Measurements from ENCODE around the gene ADGRE2.
"Not testable (repeated sequence)": the region's sequence is repeated elsewhere in the genome, so short reads cannot be mapped to it uniquely, and the experiment has no call there.

The ADGRE2 gene

DNA sequence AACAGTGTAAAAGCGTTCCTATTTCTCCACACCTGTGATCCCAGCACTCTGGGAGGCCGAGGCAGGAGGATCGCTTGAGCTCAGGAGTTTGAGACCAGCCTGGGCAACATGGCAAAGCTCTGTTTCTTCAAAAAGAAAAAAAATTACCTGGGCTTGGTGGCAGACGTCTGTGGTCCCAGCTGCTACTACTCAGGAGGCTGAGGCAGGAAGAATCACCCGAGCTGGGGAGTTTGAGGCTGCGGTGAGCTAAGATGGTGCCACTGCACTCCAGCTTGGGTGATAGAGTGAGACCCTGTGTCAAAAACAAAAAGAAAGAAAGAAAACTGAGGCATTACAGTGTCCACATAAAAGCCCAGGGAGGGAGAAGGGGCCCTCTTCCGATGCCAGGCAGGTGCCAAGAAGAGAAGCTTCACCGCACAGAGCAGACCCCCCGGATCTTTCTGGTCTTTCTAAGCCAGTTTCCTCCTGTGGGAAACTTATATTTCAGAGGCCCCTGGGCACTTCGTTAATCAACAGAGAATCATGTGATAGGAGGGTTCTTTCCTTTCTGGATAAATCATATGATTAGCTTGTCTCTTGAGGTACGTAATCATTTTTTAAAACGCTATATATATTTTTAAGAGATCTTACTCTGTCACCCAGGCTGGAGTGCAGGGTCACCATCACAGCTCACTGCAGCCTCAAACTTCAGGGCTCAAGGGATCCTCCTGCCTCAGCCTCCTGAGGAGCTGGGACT is at the start of gene ADGRE2:
Gene ADGRE2, minus strand, starts transcription at position 451 of the 736 bp plus-strand sequence. CDS start 1,804 bp downstream, outside the sequence.
- DNase-seq, result not testable (repeated sequence)

DNA sequence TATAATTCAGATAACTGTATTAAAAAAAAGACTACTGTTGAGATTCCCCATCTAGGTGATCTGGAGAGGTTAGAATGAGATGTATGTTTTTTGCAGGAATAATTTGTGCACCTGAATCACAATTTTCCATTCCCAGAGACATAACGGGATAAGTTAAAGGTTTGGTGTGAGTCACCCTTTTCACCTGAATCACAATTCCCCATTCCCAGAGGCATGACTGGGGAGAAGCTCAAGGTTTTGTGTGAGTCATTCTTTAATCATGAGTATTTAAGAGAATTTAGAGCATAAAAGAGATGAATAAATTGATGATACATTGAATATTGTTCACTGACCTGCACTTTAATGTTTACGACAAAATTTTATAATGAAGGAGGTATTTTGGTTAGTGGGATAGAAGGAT is 47.6 kb upstream of the ADGRE2 start:
- no peak for DNase-seq

DNA sequence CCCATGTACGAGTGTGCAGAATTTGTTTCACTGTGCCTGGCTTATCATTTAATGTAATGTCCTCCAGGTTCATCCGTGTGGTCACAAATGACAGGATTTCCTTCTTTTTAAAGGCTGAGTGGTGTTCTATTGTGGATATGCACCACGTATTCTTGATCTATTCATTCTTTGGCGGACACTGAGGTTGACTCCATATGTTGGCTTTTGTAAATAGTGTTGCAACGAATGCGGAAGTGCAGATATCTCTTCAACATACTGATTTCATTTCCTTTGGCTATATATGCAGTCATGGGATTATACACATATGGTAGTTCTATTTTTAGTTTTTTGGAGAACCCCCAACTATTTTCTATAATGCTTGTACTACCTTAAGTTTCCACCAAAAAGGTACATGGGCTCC is 43.6 kb upstream of the ADGRE2 start:
- DNase-seq, result no peak

DNA sequence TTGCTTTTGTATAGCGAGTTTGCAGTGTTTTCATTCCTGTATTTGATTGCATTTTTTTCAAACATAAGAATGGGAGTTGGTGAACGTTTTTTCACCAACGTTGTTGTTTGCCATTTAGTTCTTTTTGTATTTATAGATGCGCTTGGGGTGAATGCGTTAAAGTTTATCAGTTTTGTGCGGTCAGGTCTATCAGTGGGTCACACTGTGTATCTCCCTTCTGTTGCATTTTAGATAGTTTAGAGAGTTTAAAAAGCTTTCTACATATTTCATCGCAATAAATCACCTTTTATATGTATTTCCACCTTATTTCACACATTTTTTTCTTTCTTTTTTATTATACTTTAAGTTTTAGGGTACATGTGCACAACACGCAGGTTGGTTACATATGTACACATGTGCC is 40.2 kb upstream of the ADGRE2 start:
- no peak for DNase-seq

DNA sequence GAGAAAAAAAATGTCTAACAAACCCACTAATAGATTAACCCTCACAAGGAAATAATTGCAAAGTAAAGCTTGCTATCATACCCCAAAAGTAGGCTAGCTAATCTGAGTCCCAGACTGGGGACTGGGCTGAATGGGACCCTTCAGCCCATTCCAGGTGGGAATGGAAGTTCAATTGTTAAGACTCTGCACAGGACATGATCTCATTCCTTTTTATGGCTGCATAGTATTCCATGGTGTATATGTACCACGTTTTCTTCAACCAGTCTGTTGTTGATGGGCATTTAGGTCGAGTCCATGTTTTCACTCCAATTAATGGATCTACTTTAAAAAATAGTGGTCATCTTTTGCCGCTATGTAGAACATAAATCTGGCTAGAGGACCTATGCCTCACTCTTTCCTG is 38.7 kb upstream of the ADGRE2 start:
- DNase-seq, result no peak

DNA sequence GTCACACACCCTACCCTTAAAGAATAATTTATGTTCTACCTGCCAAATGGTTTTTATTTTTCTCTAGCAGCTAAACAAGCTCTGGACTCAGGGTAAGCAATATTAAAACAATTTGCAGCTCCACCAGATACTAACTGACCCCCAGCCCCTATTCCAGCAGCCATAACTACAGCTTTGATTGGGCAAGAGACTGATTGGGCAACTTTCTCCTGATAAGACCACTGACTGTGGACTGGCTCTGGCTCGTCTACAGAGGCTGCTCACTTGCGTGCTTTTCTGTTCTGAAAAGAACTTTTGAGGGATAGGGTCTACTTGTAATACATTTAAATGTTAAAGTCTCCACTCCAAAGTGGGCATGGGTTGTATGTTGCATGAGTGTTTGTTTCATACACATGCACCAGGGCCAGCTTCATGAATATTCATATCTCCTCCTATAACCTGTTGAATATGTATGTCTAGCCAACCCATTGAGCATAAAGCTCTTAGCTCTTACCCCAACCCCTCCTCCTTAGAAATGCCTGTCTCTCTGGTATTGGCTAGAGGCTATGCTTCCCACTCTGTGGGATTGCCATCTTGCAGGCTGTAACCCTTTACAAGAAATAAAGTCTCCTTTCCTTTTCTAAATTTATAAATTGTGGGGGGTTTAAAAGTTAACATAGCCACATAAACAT is 36.8 kb upstream of the ADGRE2 start:
- no peak for DNase-seq

DNA sequence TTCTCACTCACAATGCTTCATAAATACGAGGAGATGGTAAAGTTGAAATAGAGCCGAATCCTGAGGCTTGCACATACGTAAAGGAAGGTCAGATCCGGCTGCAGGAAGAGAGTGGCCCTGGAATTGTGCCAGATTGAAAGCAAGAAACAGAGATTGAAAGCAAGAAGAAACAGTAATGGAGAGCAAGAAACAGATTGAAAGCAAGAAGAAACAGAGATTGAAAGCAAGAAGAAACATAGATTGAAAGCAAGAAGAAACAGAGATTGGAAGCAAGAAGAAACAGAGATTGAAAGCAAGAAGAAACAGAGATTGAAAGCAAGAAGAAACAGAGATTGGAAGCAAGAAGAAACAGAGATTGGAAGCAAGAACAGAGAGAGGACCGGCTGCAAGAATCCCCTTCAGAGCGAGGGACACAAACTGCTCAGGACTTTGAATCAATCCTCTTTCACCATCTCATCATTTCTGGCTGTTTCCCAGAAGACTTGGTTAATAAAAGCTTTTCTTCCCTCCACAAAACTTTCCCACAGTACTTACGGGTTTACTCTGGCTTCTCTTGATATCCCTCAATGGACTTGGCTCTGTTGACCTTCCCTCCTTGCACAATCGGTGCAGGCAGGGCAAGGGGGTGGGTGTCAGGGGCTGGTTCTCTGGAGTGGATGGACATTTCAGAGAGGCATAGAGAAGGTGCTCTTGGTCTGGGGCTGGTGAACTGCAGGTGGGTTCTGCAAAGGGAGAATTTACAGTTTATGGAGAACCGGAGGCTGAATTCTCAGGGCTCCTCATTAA is 31.1 kb upstream of the ADGRE2 start:
- no peak for DNase-seq

DNA sequence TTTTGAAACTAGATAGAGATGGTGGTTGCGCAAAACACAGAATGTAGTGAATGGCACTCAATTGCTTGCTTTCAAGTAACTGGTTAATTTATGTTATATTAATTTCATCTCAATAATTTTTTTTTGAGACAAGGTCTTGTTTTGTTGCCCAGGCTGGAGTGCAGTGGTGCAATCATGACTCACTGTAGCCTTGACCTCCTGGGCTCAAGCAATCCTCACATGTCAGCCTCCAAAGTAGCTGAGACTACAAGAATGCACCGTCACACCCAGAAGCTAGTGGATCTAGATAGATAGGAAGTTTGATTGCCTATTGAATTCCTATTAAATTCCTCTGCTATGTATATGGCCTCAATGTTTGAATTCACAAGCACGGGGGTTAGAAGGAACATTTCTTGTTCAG is 26.4 kb upstream of the ADGRE2 start:
- DNase-seq, result no peak

DNA sequence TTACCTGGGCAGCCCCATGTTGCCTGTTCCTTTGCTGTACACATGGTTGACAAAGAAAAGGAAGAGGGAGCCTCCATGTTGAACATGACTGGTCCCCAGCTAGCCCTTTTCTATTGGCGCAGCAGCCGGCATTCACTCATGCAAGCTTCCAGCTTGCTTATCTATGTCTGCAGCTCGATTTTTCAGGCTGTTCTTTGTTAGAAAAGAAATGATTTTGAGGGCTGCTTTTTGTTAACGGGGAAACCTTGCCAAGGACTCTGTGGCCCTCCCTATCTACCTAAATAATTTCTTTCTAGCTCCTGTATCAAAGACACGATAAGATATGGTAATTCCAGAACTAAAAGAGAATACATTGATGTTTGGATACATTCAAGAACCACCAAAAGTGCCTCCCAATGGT is 20.4 kb upstream of the ADGRE2 start:
- no peak for DNase-seq

DNA sequence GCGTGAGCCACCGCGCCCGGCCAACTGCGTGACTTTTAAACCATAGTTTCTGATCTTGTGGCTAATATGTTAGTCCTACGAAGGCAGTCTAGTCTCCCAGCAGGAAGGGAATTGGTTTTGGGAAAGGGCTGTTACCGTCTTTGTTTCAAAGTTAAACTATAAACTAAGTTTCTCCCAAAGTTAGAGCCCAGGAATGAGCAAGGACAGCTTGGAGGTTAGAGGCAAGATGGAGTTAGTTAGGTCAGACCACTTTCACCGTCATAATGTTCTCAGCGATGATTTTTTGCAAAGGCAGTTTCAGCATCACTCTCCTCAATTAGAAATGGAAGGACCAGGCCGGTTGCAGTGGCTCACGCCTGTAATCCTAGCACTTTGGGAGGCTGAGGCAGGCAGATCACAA is 17.7 kb upstream of the ADGRE2 start:
- no peak for DNase-seq

DNA sequence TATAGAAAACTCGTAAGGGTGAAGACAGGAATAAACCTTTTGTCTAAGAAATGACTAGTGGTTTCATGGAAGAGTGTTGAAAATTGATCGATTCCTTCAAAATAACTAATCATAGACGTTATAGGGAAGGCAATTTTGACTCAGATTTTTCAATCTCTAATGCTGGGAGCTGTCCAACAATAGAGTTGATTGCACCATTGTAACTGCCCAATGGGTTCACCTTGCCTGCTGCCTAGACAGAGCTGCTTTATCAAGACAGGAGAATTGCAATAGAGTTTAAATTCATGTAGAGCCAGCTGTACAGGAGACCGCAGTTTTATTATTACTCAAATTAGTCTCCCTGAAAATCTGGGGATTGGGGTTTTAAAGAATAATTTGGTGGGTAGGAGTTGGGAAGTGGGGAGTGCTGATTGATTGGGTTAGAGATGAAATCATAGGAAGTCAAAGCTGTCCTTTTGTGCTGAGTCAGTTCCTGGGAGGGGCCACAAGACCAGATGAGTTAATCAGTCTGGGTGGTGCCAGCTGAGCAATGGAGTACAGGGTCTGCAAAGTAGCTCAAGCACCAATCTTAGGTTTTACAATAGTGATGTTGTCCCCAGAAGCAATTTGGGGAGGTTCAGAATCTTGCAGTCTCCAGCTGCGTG is 16.8 kb upstream of the ADGRE2 start:
- no peak for DNase-seq

DNA sequence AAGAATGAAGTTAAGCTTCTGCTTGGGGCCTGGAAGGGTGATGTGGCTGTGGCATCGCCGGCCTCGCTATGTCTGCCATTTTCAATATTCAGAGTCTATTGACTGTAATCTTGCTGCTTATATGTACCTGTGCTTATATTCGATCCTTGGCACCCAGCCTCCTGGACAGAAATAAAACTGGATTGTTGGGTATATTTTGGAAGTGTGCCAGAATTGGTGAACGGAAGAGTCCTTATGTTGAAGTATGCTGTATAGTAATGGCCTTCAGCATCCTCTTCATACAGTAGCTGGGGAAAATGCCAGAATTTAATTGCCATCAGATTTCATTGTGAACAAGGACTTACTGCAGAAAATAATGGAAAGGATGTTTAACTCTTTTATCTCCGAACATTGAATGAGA is 13.9 kb upstream of the ADGRE2 start:
- not testable (repeated sequence) for DNase-seq

DNA sequence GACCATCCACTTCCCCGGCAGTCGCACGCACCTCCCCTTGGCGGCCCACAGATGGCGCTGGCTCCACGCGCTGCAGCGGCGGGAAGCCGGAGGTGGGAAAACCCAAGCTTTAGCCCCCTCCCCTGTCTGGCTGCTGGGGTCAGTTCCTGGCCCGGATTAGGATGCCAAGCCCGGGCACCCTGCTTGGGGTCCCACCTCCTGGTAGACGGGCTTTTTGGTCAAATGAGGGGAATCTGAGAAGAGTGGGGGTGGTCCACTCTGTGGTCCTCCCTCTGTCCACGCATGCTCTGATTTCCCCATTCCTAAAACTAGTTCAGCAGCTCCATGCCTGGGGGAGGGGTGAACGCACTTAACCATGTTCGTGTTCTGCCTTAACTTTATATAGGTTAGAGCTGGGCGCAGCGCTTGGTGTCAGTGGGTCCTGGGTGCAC is 8.1 kb upstream of the ADGRE2 start:
- DNase-seq, result peak; percentile 22

DNA sequence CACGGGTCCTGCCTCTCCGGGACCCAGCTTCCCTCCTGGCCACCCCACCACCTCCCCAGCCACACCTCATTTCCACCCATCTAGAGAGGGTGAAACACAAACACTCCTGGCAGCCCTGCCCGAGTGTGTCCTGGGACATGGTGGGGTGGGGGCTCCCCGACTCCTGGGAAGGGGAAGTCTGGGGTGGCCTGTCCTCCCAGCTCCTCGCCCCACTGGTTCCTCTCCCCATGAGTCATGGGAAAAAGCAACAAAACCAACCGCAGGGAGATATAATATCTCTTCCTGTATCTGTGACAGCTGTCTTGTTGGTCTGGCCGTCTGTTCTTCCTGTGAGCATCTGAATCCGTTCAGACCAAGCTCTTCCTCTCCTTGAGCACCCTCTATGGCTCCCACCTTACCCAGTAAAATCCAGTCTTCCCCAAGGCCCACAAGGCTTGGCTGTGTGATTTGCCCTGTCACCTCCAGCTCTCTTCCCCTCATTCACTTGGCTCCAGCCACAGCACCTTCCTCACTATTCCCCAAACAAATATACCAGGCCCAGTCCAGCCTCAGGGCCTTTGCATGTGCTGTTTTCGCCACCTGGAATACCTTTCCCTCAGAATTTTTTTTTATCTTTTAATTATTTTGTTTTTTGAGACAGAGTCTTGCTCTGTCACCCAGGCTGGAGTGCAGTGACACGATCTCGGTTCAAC is 6.9 kb upstream of the ADGRE2 start:
- DNase-seq, result not testable (repeated sequence)

DNA sequence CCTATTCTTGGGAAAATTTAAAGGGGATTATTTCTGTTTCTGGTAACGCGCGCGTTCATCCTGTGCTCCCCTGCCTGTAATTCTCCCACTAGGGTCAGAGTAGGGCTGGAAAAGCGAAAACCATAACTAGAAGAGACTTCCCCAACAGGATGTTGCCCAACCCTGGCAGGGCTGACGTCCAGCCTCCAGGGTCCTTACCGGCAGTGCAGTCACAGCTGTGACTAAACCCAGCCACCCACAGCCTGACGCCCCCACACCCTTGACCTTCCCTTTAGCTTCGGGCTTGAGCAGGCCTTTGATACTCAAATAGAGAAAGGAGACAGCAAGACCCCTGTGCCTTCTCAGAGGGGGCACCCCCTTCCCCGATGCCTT is 6.4 kb upstream of the ADGRE2 start:
- DNase-seq, result not testable (repeated sequence)

DNA sequence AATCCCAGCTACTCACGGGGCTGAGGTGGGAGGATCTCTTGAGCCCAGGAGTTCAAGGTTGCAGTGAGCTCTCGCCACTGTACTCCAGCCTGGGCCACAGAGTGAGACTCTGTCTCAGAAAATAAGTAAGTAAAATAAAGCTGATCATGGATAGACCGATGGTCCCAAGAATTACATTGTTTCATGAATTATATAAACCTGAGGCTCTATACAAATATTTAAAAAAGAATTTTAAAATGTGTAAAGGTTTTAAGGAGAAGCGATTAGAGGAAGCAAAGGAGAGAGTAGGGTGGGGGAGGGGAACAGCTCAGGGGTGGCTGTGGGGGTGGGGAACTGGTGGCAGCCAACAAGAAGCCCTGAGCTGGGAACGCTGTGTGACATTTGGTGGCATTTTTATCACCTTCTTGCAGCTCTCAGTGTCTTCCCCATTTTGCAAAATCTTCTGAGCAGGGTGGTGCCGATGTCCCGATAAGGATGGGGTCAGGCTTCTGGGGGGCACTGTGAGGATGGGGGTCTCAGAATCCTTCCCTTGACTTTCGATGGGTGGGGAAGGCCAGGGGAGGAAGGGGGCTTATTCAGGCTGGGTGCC is 5.1 kb upstream of the ADGRE2 start:
- not testable (repeated sequence) for DNase-seq

DNA sequence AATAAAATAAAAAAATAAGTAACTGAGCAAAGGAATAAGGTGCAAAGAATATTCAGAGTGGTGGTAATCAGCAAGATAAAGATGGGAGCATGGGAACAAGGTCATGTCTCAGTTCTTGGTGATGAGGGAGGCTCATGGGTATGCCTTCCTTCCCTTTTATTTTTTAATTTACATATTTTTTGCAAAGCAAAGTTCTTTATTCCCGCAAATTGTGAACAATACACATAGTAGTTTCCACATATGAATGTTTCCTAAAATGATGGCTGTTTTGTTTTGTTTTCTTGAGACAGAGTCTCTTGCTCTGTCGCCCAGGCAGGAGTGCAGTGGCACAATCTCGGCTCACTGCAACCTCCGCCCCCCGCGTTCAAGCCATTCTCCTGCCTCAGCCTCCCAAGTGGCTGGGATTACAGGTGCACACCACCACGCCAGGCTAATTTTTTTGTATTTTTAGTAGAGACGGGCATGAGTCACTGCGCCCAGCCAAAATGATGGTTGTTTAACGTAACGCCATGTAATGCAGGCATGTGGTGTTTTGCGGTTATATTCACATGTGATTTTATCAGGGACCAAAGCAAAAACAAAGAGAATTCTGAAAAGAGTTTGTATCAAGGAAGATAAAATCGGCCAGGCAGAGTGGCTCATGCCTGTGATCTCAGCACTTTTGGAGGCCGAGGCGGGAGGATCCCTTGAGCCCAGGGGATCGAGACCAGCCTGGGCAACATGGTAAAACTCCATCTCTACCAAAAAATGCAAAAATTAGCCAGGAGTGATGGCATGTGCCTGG is 4.5 kb upstream of the ADGRE2 start:
- no peak for DNase-seq

DNA sequence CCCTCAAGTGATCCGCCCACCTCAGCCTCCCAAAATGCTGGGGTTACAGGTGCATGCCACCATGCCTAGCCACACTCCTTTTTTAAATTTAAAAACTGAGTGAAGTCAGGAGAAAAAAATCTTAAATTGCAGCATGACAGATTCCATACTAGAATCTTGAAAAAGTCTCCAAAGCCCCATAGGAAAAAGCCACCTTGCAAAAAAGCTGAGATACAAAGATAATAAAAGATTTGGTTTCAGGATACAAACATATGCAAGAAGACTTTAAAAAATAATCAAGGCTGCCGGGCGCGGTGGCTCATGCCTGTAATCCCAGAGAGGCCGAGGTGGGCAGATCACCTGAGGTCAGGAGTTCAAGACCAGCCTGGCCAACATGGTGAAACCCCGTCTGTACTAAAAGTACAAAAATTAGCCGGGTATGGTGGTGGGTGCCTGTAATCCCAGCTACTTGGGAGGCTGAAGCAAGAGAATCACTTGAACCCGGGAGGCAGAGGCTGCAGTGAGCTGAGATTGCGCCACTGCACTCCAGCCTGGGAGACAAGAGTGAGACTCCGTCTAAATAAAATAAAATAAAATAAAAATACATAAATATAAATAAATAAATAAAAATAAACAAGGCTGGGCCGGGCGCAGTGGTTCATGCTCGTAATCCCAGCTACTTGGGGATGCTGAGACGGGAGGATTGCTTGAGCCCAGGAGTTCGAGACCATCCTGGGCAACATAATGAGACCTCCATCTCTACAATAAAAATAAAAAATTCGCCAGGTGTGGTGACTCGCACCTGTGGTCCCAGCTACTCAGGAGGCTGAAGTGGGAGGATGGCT is 3.6 kb upstream of the ADGRE2 start:
- not testable (repeated sequence) for DNase-seq

DNA sequence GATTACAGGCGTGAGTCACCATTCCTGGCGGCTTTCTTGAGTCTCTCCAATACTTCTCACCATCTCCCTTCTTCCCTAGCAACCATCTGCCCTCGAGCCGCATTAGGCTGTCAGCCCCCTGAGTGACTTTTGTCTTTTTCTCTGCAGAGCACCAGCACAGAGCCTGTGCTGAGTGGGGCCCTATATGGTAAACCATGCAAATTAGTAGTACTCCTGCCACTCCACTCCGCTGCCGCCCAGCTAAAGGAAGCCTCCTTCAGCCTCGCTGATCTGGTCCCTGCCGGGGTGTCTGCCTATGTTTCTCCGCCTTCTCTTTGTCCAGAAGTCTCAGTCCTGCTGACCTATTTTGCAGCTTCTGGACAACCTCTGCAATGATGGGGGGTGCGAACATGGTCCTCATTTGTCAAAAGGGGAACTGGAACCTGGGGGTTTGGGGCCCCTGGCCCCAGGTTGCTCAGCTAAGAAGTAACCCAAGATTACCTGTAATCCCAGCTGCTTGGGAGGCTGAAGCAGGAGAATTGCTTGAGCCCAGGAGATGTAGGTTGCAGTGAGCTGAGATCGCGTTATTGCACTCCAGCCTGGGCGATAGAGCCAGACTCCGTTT is 2.4 kb upstream of the ADGRE2 start:
- not testable (repeated sequence) for DNase-seq

DNA sequence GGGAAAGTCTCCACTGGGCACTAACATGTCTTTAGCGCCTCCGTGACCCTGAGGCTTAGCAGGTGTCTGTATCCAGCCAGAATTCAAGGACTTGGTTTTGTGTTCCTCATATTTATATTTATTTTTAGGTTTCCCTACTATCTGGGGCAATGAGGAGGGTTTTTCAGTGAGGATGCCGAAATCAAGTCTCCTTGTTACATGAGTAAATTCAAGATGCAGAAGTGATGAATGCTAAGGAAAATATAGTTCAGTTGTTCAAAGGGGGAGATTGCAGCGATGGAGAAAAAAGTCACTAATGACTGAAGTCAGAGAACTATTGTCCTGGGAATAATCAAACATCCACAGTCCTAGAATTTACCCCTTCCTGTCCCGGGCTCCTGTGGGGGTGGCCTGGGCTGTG is 791 bp upstream of the ADGRE2 start:
- no peak for DNase-seq

All from activated CD4-positive, alpha-beta T cell treated with anti-CD3 and anti-CD28 coated beads, Interleukin-2, amount 50 U/mL, for 1 hour (primary cell).